Aorta (tissue), 5 donors: ENCODE data around the gene C22orf31. TPM values are rescaled to one million over a fixed set of nuclear protein-coding genes. Genes with fewer than 3 reads are reported as not detected.
A peak's percentile ranks its signal among the peaks of the same experiment; 100 is the strongest.

ENCODE experiments used
- ATAC-seq: fragments of 200-7000 bp; cut with Tn5 transposase; one replicate; pipeline ENCODE4 v1.9.1; 2022; ENCODE audit warnings: moderate library complexity; ENCODE audit not compliant: low FRiP score
- DNase-seq, 2 donors: peaks; one replicate each; pipeline ENCODE4 v3.0.0-alpha.2; 2020
- H3K27ac ChIP-seq, 2 donors: one replicate each; pipeline ENCODE4 v1.5.1; 2013; ENCODE audit warnings: low read length in 2 of 2, mild to moderate bottlenecking in 2 of 2, moderate library complexity in 2 of 2, control low read depth in 1 of 2, inconsistent platforms in 1 of 2, low read depth in 1 of 2
- H3K27me3 ChIP-seq, 2 donors: one replicate each; pipeline ENCODE4 v1.6.1; 2013; ENCODE audit warnings: control low read depth in 1 of 2, low read length in 1 of 2, mild to moderate bottlenecking in 1 of 2, moderate library complexity in 1 of 2; ENCODE audit not compliant: insufficient read depth in 2 of 2, control insufficient read depth in 1 of 2
- H3K36me3 ChIP-seq, 2 donors: one replicate each; pipeline ENCODE4 v1.6.1; 2013; ENCODE audit warnings: control low read depth in 1 of 2, low read length in 1 of 2, mild to moderate bottlenecking in 1 of 2; ENCODE audit not compliant: insufficient read depth in 2 of 2, control insufficient read depth in 1 of 2
- H3K4me1 ChIP-seq, 2 donors: one replicate each; pipeline ENCODE4 v1.6.1; 2013; ENCODE audit warnings: low read length in 2 of 2, control low read depth in 1 of 2, mild to moderate bottlenecking in 1 of 2, moderate library complexity in 1 of 2; ENCODE audit not compliant: insufficient read depth in 2 of 2, control insufficient read depth in 1 of 2
- H3K4me3 ChIP-seq, 2 donors: one replicate each; pipeline ENCODE4 v1.5.1; 2013; ENCODE audit warnings: low read length in 2 of 2, control low read depth in 1 of 2, mild to moderate bottlenecking in 1 of 2
- H3K9me3 ChIP-seq: one replicate; pipeline ENCODE4 v1.6.1; 2013; ENCODE audit warnings: mild to moderate bottlenecking, low read length; ENCODE audit not compliant: control insufficient read depth
- WGBS, 2 donors: extraction: QIAGEN DNeasy Blood & Tissue Kit; methylation state at CpG; one replicate each; pipeline ENCODE4 v1.1.7; 2013; 5-methylcytosine and 5-hydroxymethylcytosine counted together
- intact Hi-C, 2 donors: fragments of 100-400 bp; cut with DNase I; formaldehyde crosslinking; loops; one replicate each; pipeline versions ENCODE4 v1.14.2 to v1.15.0; 2022
- polyA plus RNA-seq, 2 donors: library from polyadenylated mRNA; stranded (reverse); fragments of 200-250 nt; gene quantifications; one replicate each; pipeline ENCODE4 v1.2.3, GENCODE V29; 2013
- total RNA-seq, 2 donors: library from RNA; stranded (reverse); fragmentation: NEBNext Ultra II Directional; extraction: Animal tissue kit (Norgen Biotek cat#: 25700); gene quantifications; one replicate each; pipeline ENCODE4 v1.2.1, GENCODE V29; 2021
- donor health status: healthy with polysubstance abuse.
- donor health status: Bipolar disorder and iron deficiency.
- donor health status: DM: no; HTN: no; CAD: no.
- donor health status: DM: no; HTN: no; CAD: no.
- donor health status: DM: yes; HTN: yes; CAD: no.

Gene C22orf31
- total and polyA plus RNA-seq, 4 donors: not detected

- H3K27me3 ChIP-seq: no peaks in the 10 kb centered on the region
- no peak overlapping the region for H3K27ac ChIP-seq
- ATAC-seq: no peak
- H3K9me3 ChIP-seq: no peaks in the 10 kb centered on the region
- no peaks in the 10 kb centered on the region for H3K4me1 ChIP-seq
- intact Hi-C loops: no loop called here
- no peak overlapping the region for H3K4me3 ChIP-seq
- WGBS, 2 donors: 87% methylated on average over 6 of the region's 6 CpGs
- no peaks in the 10 kb centered on the region for H3K36me3 ChIP-seq
- no peak for DNase-seq
Measured at GRCh38 chr22:29078036-29078868, 16.6 kb upstream of the C22orf31 start.

GRCh38 chr22:29074276-29074772 is 12.7 kb upstream of the C22orf31 start:
- no peak overlapping the region for H3K27ac ChIP-seq
- H3K27me3 ChIP-seq: no peaks in the 10 kb centered on the region
- no peak overlapping the region for H3K4me3 ChIP-seq
- ATAC-seq (peak; percentile 1), DNase-seq (no peak)
- no peaks in the 10 kb centered on the region for H3K9me3 ChIP-seq
- intact Hi-C loops: no loop called here
- H3K36me3 ChIP-seq: no peaks in the 10 kb centered on the region
- 73 to 80% methylated on average over 10 of the region's 10 CpGs for WGBS, 2 donors
- H3K4me1 ChIP-seq: no peaks in the 10 kb centered on the region

GRCh38 chr22:29073618-29074275 is 12.1 kb upstream of the C22orf31 start:
- Histone ChIP-seq H3K4me3 (peak overlapping the region; percentile 57 to 98), H3K4me1 (no peaks in the 10 kb centered on the region), H3K27ac (no peak overlapping the region), H3K9me3 (no peaks in the 10 kb centered on the region), H3K36me3 (no peaks in the 10 kb centered on the region), H3K27me3 (no peaks in the 10 kb centered on the region)
- ATAC-seq (peak; percentile 72), DNase-seq (peak; percentile 56 to 87)
- intact Hi-C loops: no loop called here
- WGBS, 2 donors: 6% methylated on average over 46 to 53 of the region's 53 CpGs

GRCh38 chr22:29072979-29073617 is 11.5 kb upstream of the C22orf31 start, which contains the start of gene KREMEN1:
Gene KREMEN1 (plus strand): TSS chr22:29073035. CDS start chr22:29073131, 96 bp downstream.
- 1% methylated on average over 25 to 76 of the region's 76 CpGs for WGBS, 2 donors
- Histone ChIP-seq H3K27me3 (no peaks in the 10 kb centered on the region), H3K9me3 (no peaks in the 10 kb centered on the region), H3K27ac (no peak within 1 kb of the TSS), H3K4me3 (peak within 1 kb of the TSS; percentile 57 to 98), H3K4me1 (no peaks in the 10 kb centered on the region), H3K36me3 (no peaks in the 10 kb centered on the region)
- intact Hi-C loops: no loop called here
- peak; percentile 33 for ATAC-seq
- DNase-seq: peak in 1 of 2 donors; percentile 59

GRCh38 chr22:29072193-29072978 is 10.8 kb upstream of the C22orf31 start:
- WGBS, 2 donors: 27 to 43% methylated on average over 25 to 41 of the region's 41 CpGs

GRCh38 chr22:29071261-29072045 is 9.8 kb upstream of the C22orf31 start:
- peak; percentile 4 for ATAC-seq
- Histone ChIP-seq H3K9me3 (no peaks in the 10 kb centered on the region), H3K36me3 (no peaks in the 10 kb centered on the region), H3K4me3 (peak overlapping the region; percentile 34 to 50), H3K27me3 (no peaks in the 10 kb centered on the region), H3K4me1 (no peaks in the 10 kb centered on the region), H3K27ac (no peak overlapping the region)
- intact Hi-C loops: no loop called here
- 4 to 11% methylated on average over 29 to 60 of the region's 60 CpGs for WGBS, 2 donors
- DNase-seq: peak; percentile 56 to 82

More at GRCh38 chr22:29072193-29072978, 10.8 kb upstream of the C22orf31 start:
- ATAC-seq (peak; percentile 92), DNase-seq (peak; percentile 87 to 93)
- Histone ChIP-seq H3K36me3 (no peaks in the 10 kb centered on the region), H3K9me3 (no peaks in the 10 kb centered on the region), H3K27ac (no peak overlapping the region), H3K4me3 (peak overlapping the region; percentile 57 to 98), H3K4me1 (no peaks in the 10 kb centered on the region), H3K27me3 (no peaks in the 10 kb centered on the region)
- intact Hi-C loops: no loop called here

- Histone ChIP-seq H3K27ac (no peak overlapping the region), H3K9me3 (no peaks in the 10 kb centered on the region), H3K36me3 (no peaks in the 10 kb centered on the region), H3K4me1 (no peaks in the 10 kb centered on the region), H3K27me3 (no peaks in the 10 kb centered on the region), H3K4me3 (no peak overlapping the region)
- ATAC-seq (no peak), DNase-seq (no peak)
- 91 to 92% methylated on average over 4 of the region's 4 CpGs for WGBS, 2 donors
- intact Hi-C loops: no loop called here
Measured at GRCh38 chr22:29070490-29070889, 8.9 kb upstream of the C22orf31 start.
